Right lobe of liver (tissue), 4 donors: ENCODE measurements around the gene TRMT6.

Source experiments
- CTCF ChIP-seq, 4 donors: fragments of 200-600 bp in 3 of 4; fragments of 450-650 bp in 1 of 4; IDR thresholded peaks; one replicate each; pipeline versions ENCODE4 v1.5.1 to v1.8.0; 2016 to 2022; ENCODE audit warnings: antibody characterized with exemption in 4 of 4, mild to moderate bottlenecking in 2 of 4
- POLR2A ChIP-seq: fragments of 450-650 bp; IDR thresholded peaks from one replicate; pipeline ENCODE4 v1.6.1; 2017; ENCODE audit warnings: antibody characterized with exemption, mild to moderate bottlenecking
- donor health status: DM: no; HTN: no; CAD: no.
- donor health status: DM: no; HTN: no; CAD: no.
- donor health status: DM: no; HTN: yes; CAD: no.

- no peak for TF ChIP-seq CTCF (IDR thresholded peaks at IDR 0.05)
- TF ChIP-seq POLR2A = no peak
Observed at GRCh38 chr20:5989539-5989938, 39.2 kb upstream of the TRMT6 start.
